Kidney epithelial cell (primary cell): Measurements from ENCODE around the gene MINK1. TPM values are rescaled to one million over a fixed set of nuclear protein-coding genes. Genes with fewer than 3 reads are reported as not detected.

Source experiments
- DNase-seq: peaks from one replicate; pipeline ENCODE4 v3.0.0-alpha.2; 2010; ENCODE audit warnings: low read depth
- H3K27me3 ChIP-seq: 2 replicates; pipeline ENCODE4 v1.6.0; 2011; ENCODE audit warnings: low read length; ENCODE audit not compliant: control insufficient read depth, insufficient read depth
- H3K36me3 ChIP-seq: 2 replicates; pipeline ENCODE4 v1.5.1; 2011; ENCODE audit warnings: low read length; ENCODE audit not compliant: control insufficient read depth, insufficient read depth
- H3K4me3 ChIP-seq: 2 replicates; pipeline ENCODE4 v1.5.1; 2011; ENCODE audit warnings: low read depth, mild to moderate bottlenecking, control low read depth, low read length
- CTCF ChIP-seq: IDR thresholded peaks from 2 replicates; pipeline ENCODE4 v1.5.1; 2011; ENCODE audit warnings: mild to moderate bottlenecking, moderate library complexity, low read length, control low read depth, inconsistent platforms; ENCODE audit not compliant: insufficient read depth, poor library complexity, severe bottlenecking
- total RNA-seq: library from RNA; depleted of rRNA; stranded (reverse); fragments of >200 nt; gene quantifications from 2 replicates; pipeline ENCODE4 v1.2.3, GENCODE V29; 2015

MINK1 gene
- total RNA-seq, 1 donor from 2014 or later = 36.1 TPM

DNA sequence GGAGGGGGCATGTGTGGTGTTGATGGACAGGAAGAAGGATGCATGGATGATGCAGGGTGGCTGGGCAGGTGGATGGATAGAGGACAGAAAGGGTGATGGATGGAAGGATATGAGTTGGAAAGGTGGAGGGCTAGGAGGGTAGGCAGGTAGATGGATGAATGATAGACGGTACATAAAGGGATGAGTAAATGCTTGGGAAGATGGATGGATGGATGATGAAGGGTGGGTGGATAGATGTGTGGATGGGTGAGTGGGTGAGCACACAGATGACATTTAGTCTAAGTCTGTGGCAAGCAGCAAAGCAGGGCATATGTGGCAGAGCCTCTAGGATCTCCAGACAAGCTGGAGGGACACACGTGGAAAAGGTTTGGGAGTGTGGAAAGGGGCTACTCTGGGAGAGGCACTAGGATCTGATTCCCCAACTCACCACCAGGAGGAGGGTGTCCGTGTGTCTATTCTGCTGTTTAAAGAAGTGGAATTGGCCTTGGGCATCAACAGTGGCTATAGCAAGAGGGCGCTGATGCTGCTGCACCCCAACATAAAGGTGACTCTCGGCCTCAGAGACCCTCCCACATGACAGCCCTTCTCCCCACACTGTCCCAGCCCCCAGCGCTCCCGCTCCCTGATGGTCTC is 18.0 kb upstream of the MINK1 start:
- H3K36me3 ChIP-seq = no peaks in the 10 kb centered on the region
- DNase-seq = no peak
- TF ChIP-seq CTCF = peak; percentile 39
- no peaks in the 10 kb centered on the region for H3K27me3 ChIP-seq
- no peak overlapping the region for H3K4me3 ChIP-seq

DNA sequence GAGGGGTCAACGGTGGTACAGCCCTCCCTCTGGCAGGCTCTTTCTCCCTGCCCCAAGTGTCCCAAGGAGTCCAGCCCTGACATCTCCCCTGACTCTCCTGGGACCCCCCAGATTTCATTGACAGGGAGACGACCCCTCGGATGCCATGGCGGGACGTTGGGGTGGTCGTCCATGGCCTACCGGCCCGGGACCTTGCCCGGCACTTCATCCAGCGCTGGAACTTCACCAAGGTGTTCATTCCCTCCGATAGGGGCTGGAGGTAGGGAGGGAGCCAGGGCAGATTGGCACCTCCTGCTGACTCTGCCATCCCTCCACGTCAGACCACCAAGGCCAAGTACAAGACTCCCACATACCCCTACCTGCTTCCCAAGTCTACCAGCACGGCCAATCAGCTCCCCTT is 16.3 kb upstream of the MINK1 start:
- Histone ChIP-seq H3K27me3 (no peaks in the 10 kb centered on the region), H3K36me3 (no peaks in the 10 kb centered on the region), H3K4me3 (no peak overlapping the region)
- no peak for DNase-seq
- no peak for TF ChIP-seq CTCF

DNA sequence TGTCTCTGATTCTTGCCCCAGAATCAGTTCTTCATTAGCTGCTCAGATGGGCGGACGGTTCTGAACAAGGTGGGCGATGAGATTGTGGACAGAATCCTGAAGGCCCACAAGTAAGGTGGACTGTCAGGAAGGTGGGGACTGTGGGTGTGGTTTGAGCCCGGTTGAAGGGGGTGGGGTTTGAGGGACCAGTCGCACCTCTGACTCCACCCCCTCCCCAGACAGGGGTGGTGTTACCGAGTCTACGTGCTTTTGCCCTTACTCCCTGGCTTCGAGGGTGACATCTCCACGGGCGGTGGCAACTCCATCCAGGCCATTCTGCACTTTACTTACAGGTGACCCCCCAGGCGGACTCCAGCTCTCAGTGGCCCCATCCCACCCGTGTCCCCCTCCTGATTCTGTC is 14.9 kb upstream of the MINK1 start:
- Histone ChIP-seq H3K27me3 (no peaks in the 10 kb centered on the region), H3K36me3 (no peaks in the 10 kb centered on the region), H3K4me3 (no peak overlapping the region)
- no peak for DNase-seq
- TF ChIP-seq CTCF = no peak

GRCh38 chr17:4822835-4823234 is 10.3 kb upstream of the MINK1 start:
- Histone ChIP-seq H3K27me3 (no peaks in the 10 kb centered on the region), H3K4me3 (no peak overlapping the region), H3K36me3 (no peaks in the 10 kb centered on the region)
- TF ChIP-seq CTCF = no peak
- no peak for DNase-seq

- no peak for DNase-seq
- H3K4me3 ChIP-seq = no peak overlapping the region
- H3K27me3 ChIP-seq = no peaks in the 10 kb centered on the region
- no peak for TF ChIP-seq CTCF
- no peaks in the 10 kb centered on the region for H3K36me3 ChIP-seq
Measured at GRCh38 chr17:4823373-4824089, 9.6 kb upstream of the MINK1 start.
